Measurements from ENCODE around the gene MRPL4.

The MRPL4 gene

GRCh38 chr19:10290357-10290875 lies 38.4 kb downstream of the MRPL4 start:
- no peak for DNase-seq

DNA sequence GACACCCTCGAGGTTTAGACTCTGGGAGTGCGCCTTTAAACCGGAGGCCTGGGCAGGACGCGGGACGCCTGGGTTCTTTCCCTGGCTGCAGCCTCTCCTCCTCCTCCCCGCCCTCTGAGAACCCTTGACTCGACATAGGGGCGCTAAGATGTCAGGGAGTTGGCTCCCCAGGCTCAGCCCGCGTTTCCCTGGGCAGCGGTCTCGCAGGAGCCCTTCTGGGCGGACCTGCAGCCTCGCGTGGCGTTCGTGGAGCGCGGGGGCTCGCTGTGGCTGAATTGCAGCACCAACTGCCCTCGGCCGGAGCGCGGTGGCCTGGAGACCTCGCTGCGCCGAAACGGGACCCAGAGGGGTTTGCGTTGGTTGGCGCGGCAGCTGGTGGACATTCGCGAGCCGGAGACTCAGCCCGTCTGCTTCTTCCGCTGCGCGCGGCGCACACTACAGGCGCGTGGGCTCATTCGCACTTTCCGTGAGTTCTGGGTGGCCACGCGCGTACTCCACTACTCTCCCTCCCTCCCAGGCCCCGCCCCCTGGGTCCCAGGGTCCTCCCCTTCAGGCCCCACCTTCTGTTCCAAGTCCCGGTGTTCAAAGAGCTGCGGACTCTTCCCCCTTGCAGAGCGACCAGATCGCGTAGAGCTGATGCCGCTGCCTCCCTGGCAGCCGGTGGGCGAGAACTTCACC lies 39.0 kb downstream of the MRPL4 start:
- DNase-seq, result no peak

DNA sequence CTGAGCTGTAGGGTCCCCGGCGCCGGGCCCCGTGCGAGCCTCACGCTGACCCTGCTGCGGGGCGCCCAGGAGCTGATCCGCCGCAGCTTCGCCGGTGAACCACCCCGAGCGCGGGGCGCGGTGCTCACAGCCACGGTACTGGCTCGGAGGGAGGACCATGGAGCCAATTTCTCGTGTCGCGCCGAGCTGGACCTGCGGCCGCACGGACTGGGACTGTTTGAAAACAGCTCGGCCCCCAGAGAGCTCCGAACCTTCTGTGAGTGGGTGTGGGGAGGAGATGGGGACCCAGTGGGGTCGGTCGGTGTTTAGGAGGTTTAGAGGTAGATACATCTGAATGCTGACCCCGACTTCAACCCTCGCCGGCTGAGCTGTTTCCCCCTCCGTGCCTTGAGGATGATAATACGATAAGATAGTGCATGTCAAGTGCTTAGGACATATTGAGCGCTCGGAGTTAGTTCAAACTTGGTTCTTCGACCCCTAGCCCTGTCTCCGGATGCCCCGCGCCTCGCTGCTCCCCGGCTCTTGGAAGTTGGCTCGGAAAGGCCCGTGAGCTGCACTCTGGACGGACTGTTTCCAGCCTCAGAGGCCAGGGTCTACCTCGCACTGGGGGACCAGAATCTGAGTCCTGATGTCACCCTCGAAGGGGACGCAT lies 39.7 kb downstream of the MRPL4 start:
- no peak for DNase-seq

DNA sequence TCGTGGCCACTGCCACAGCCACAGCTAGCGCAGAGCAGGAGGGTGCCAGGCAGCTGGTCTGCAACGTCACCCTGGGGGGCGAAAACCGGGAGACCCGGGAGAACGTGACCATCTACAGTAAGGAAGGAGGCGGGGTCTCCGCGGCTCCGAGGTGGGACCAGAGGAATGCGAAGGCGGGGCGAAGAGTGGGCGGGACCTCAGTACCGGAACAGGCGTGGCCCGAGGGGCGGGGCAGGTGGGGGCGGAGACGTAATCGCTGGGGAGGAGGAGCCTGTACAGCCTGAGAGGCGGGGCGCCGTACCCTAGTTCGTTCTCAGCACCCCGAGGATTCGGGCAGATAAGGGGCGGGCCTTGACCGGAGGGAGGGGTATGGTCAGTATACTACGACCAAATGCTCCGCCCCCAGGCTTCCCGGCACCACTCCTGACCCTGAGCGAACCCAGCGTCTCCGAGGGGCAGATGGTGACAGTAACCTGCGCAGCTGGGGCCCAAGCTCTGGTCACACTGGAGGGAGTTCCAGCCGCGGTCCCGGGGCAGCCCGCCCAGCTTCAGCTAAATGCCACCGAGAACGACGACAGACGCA lies 40.3 kb downstream of the MRPL4 start:
- DNase-seq, result no peak

GRCh38 chr19:10292789-10293636 lies 41.0 kb downstream of the MRPL4 start:
- DNase-seq, result no peak

DNA sequence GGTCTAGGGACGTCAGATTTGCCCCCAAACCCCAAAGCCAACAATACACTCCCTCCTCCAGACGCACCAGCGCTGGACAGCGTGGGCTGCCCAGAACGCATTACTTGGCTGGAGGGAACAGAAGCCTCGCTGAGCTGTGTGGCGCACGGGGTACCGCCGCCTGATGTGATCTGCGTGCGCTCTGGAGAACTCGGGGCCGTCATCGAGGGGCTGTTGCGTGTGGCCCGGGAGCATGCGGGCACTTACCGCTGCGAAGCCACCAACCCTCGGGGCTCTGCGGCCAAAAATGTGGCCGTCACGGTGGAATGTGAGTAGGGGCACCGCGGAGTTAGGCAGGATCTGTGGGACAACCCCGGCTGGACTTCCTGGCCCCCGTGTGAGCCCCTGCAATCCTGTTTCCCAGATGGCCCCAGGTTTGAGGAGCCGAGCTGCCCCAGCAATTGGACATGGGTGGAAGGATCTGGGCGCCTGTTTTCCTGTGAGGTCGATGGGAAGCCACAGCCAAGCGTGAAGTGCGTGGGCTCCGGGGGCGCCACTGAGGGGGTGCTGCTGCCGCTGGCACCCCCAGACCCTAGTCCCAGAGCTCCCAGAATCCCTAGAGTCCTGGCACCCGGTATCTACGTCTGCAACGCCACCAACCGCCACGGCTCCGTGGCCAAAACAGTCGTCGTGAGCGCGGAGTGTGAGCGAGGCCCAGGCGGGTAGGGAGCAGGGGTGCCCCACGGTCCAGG lies 41.8 kb downstream of the MRPL4 start:
- no peak for DNase-seq

DNA sequence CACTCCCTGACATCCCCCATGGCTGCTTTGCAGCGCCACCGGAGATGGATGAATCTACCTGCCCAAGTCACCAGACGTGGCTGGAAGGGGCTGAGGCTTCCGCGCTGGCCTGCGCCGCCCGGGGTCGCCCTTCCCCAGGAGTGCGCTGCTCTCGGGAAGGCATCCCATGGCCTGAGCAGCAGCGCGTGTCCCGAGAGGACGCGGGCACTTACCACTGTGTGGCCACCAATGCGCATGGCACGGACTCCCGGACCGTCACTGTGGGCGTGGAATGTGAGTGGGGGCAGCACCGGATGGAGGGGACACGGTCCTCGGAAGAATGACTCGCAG lies 42.3 kb downstream of the MRPL4 start:
- no peak for DNase-seq

- DNase-seq, result no peak
Observed at GRCh38 chr19:10295305-10295846, 43.4 kb downstream of the MRPL4 start.

DNA sequence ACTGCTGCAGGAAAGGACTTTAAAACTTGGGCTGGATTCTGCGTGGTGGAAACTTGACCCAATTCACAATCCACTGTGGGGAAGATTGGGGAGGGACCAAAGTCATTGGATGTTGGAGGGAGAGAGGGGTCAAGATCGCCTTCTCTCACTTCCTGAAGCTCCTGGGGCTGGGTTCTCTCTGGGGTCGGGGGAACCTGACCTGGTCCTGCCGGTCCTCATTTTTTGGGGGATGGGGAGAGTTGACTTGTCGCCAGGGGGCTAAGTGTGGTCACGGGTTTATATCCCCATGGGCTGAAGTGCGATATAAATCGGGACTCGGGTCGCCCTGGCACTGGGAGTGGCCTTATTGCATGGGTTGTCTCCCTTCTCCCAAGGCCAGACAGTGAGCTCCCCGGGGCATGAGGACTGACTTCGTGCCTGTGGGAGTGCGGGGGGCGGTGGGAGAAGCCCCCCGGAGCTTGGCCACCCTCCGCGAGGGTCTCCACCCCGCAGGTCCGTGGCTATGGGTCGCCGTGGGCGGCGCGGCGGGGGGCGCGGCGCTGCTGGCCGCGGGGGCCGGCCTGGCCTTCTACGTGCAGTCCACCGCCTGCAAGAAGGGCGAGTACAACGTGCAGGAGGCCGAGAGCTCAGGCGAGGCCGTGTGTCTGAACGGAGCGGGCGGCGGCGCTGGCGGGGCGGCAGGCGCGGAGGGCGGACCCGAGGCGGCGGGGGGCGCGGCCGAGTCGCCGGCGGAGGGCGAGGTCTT lies 44.0 kb downstream of the MRPL4 start:
- DNase-seq, result no peak

- no peak for DNase-seq
Observed at GRCh38 chr19:10299545-10300458, 47.8 kb downstream of the MRPL4 start.

GRCh38 chr19:10305139-10305806 lies 53.3 kb downstream of the MRPL4 start:
- DNase-seq, result no peak

DNA sequence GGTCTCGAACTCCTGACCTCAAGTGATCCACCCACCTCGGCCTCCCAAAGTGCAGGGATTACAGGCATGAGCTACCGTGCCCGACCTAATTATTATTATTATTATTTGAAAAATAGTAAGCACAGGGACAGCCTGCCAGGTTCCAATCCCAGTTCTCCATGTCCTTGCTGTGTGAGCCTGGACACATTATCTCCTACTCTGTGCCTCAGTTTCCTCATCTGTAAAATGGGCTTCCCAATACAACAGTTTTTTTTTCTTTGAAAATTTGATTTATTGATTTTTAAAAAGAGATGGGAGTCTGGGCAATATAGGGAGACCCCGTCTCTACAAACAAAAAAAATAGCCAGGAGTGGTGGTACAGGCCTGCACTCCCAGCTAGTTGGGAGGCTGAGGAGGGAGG lies 54.3 kb downstream of the MRPL4 start:
- no peak for DNase-seq

GRCh38 chr19:10309423-10309822 lies 57.4 kb downstream of the MRPL4 start, which contains the start of gene ZGLP1:
ZGLP1 (minus strand) TSS chr19:10309815.
- DNase-seq, result no peak
